GM18505 (cell line): ENCODE data around the gene ATOH8.

Experiments used
- ATAC-seq: cut with Tn5 transposase; IDR thresholded peaks from one replicate; pipeline ENCODE4 v1.9.1; 2021; ENCODE audit not compliant: unreplicated experiment
- POLR2A ChIP-seq: IDR thresholded peaks from 4 replicates; pipeline ENCODE4 v1.6.1; 2011; ENCODE audit warnings: borderline replicate concordance; ENCODE audit not compliant: insufficient read depth, insufficient read length; ENCODE audit errors: extremely low read depth

The ATOH8 gene

DNA sequence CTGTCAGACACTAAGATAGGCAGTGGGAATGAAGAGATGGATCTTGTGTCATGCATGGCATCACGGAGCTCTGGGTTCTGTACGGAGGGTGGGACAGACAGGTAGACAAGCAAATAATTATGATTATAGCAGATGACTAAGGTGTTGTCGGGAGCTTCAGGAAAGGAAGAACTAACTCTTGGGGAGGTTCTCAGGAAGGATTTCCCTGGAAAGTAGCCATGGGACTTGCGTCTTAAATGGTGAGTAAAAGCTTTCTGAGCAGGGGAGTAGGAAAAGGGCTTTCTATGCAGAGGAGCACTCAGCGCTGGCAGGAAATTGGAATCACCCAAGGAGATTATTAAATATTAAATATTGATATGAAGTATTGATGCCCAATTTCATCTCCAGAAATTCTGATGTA lies 35.5 kb downstream of the ATOH8 start:
- no peak for ATAC-seq
- TF ChIP-seq POLR2A: no peak

DNA sequence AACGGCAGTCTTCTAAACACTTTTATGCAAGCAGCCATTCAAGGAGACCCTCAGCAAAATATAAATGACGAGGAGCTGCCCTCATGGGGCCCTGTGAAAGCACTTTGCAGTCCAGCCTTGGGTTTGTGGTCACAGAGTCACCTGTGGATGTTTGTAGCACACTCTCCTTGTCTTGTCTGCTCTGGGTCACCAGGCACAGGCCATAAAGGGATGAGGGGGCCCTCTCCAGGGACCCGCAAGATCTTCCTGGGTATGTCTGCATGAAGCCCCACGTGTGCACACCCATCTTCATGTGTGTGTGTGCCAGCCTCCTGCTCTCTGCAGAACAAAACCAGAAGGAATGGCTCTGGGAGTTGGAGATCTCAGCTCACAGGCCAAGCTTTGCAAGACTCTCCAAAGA lies 36.2 kb downstream of the ATOH8 start:
- no peak for ATAC-seq
- no peak for TF ChIP-seq POLR2A

DNA sequence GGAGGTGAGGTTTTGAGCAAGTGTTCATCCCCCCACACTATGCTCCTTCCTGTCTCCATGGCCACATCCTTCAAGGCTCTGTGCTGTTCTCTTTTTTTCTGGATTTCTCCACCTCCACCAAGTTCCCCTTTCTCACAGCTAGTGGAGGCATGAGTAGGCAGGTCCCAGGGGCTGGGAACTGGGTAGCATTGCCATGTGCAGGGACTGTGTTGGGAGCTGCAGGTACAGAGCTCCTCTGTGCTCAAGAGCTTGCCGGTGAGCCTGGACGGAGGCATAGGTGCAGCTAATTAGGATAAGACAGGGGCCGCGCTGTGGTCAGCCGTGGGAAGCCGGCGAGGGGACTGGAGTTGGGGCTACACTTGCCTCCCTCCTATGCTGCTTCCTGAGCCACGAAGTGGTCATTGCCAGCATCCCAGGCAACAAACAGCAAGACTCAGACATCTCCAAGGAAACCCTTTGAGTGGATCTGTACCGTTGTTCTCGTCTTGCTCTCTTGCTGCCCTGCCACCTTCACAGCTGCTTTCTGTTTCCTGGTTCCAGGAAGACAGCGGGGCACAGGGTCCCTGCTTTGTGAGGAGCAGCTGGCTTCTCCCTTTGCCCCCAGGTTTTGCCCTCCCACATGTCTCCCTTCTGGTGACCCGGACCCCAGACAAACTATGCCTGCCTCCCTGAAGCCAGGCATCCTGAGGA lies 36.9 kb downstream of the ATOH8 start:
- ATAC-seq: no peak
- TF ChIP-seq POLR2A: no peak

DNA sequence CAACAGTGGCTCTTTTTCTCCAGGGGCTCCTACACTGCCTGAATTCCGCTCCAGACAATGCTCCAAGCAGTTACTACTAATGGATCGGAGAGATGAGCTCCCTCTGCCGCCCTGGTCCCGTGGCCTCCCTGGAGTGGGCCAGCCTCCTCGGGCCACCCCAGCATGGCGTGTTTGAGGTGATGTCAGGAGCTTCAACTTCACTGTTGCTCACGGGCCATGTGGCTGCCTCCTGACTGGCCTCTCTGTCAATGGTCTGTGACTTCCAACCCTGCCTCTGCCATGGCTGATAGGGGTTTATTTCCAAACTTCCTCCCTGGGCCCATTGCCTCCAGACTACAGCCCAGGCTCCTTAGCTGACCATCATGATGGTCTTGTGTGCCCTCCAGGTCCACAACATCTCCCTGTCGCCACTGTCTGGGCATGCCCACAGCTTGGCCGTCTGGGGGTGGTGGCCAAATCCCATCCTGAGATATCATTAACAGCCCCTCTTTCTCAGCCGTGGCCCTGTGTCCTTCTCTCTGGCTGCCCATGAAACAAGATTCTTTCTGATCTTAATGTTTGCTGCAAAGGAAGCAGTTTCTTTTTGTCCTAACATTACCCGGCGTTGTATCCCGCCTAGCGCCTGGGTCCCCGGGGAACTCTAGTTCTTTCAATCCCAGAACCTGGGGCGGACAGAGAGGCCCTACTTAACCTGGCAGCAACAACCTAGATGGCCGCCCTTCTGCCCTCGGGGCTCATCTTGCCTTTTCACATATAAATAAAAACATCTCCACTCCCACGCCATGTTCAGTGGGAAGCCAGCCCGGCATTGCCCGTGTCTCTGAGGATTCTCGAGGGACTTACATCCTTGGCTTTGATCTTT lies 38.1 kb downstream of the ATOH8 start:
- no peak for TF ChIP-seq POLR2A
- no peak for ATAC-seq

DNA sequence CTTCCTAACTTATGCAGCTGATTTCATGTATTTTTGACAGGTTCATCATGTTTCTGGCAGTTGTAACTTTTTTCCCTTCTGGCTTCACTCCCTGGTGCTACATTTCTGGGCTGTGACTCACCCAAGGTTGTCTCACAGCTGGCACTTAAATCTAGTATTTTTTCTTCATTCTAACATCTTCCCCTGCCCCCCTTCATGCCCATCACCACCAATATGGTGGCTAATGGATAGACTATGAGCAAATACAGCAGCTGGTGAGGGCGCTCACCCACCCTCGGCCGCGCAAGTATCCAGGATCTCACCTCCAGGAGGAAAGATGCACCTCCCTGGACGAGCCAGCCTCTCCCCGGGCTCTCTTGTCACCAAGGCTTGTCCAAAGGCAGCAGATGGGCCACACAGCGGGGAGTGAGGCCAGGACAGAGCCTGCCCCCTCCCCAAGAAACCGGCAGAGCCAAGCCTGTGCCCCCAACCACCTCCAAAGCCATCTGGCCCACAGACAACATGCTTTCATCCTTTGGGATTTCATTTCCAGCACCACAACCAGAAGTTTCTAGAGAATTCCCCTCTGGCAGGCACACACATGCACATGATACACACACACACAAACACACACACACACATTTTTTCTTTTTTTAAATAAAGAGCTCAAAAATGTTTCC lies 39.1 kb downstream of the ATOH8 start:
- no peak for TF ChIP-seq POLR2A
- ATAC-seq: no peak

DNA sequence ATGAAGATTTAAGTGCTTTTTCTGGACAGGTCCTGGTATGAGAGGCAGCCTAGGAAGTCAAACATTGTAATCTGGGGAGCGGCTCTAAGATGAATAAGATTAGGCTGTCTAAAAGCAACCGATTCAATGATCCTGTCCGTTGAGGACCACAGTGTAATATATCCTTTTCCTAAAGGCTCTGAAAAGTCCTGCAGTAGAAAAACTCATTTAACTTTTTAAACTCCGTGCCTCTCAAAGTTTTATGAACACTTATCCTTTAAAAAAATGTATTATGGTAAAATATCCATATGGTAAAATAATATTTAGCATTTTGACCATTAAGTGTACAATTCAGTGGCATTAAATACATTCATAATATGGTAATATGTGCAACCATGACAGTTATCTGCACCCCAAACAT lies 39.8 kb downstream of the ATOH8 start:
- ATAC-seq: no peak
- no peak for TF ChIP-seq POLR2A

DNA sequence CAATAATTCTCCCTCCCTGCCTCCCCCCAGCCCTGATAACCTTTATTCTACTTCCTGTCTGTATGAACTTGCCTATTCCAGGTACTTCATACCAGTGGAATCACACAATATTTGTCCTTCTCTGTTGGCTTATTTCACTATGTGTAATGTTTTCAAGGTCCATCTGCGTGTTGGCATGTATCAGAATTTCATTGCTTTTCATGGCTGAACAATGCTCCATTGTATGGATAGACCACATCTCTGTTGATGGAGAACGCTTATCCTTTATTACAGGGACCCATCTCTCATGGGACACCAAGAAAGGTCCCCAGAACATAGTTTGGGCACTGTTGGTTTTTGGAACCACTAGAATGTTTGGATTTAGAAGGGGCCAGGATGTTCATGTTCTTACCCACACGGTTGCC lies 40.2 kb downstream of the ATOH8 start:
- ATAC-seq: no peak
- TF ChIP-seq POLR2A: no peak

DNA sequence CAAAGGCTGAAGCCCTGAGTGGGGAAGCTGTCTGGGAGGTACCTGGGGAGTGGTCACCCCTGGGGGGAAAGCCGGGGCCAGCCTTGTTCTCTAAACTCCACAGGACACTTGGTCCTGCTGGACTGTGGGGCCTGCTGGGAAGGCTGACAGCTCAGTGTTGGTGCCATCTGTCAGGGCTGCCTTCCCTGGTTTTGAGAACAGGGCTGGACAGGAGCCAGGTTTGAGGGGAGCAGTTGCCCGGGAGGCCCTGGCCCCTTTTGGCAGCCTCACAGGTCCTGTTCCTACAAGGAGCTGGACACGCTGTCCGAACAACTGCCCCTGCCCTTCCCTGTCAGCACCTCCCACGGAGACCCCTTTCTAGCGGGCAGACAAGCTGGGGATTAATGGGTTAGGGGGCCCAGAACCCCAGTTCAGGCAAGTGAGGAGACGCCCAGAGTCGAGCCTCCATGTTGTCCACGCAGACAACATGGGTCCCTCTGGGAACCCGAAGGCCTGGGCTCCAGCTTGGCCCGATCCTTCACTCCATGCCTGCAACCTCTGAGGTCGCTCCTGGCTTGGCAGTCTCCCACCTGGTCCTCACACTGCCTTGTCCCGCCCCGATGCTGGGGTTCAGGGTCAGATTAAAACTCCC lies 40.8 kb downstream of the ATOH8 start:
- ATAC-seq: no peak
- no peak for TF ChIP-seq POLR2A

DNA sequence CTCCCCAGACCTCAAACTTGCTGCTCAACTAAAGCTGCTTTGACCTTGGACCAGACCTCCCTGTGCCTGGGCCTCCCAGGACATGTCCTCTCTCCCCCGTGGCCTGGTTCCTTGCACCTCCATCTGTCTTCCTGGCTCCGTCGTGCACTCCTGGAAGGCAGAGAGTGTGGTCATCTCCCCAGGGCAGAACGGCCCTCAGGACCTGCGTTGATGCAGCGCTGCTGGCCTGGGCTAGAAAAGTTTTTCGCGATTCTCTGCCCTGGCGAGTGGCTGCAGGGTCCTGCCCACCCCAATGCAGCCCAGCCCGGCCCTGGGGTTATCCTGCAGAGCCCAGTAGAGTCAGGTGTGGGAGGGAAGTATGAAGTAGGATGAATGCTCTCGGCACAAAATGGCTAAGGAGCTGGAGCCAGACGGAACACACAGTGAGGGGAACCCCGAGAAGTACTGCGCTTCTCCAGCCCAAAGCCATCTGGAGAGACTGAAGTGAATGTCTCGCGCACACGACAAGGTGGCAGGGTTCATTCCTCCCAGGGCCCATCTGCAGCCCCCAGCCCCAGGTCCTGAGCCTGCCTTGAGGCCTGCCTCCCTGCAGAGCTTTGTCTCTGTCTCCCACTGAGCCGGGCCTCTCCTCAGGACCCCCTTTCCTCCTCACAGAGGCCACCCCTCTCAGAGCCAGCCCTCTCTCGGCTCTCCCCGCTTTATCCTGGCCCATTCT lies 41.7 kb downstream of the ATOH8 start:
- ATAC-seq: no peak
- TF ChIP-seq POLR2A: no peak

DNA sequence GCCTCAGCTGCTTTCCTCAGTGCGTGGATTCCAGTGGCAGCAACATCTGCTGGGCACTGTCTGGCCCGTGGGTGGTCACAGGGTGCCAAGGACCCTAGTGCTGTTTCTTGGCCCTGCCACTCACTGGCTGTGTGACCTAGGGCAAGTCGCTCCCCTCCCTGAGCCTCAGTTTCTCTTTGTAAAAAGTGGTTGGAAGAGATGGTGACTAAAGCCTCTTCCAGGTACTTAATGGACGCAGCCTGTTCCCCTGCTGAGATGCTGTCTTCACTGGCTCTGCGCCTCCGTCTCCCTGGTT lies 42.2 kb downstream of the ATOH8 start:
- ATAC-seq: no peak
- no peak for TF ChIP-seq POLR2A

DNA sequence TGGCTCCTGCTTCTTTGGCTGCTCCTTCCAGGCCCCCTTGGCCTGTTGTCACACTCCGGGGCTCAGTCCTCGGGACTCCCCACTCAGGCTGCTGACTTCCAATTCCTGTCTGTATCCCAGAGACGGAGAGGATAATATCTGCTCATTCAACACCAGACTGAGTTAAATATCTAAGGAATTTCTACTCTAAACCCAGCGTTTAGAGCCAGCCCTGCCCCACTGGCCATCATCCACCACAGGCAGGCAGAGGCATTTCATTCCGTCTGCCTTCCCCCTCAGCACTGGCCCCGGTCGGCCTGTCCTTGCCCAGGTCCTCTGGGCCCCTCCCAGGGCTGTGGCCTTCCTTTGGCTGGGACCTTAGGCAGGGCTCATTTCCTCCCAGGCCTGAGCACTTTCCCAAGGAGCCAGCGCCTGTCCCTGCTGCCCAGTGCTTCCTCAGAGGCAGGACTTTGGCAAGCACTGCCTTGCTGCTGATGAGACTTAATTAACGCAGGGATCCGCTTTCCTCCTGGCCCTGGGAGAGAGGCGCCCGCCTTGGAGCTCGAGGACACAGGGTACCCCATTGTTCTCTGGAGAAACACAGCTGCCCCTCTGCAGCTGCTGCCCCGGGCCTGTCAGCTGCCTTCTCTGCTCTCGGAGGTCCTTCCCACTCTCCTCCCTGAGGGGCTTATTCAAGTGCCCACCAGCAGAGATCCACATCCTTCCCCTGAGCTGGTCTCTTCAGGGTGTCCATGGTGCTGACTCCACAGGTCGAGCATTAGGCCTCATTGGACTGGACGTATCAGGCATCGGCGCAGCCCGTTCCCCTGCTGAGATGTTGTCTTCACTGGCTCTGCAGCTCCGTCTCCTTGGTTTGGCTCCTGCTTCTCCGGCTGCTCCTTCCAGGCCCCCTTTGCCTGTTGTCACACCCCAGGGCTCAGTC lies 42.8 kb downstream of the ATOH8 start:
- ATAC-seq: no peak

DNA sequence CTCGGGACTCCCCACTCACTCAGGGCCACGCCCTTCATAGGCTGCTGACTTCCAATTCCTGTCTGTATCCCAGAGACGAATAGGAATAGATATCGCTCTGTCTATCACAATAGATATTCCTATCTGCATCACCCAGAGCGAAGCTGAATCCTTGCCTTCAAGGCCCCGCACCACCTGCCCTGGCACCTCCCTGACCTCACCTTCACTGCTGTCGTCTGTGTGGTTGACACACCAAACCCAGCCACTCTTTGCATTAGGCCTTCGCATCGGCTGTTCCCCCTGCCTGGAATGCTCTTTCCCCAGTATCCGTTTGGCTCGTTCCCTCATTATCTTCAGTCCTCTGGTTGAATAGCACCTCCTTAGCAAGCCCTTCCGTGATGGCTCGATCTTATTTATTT lies 43.5 kb downstream of the ATOH8 start:
- ATAC-seq: no peak
- no peak for TF ChIP-seq POLR2A

More for the DNA sequence above, 42.8 kb downstream of the ATOH8 start:
- TF ChIP-seq POLR2A: no peak
